HFFc6 (cell line): Measurements from ENCODE around the gene SLX4. TPM values are rescaled to one million over a fixed set of nuclear protein-coding genes. Genes with fewer than 3 reads are reported as not detected.

Experiments used
- DNase-seq: peaks from one replicate; pipeline ENCODE4 v3.0.0-alpha.2; 2018
- H3K27ac Mint-ChIP-seq: 2 replicates; pipeline ENCODE4 v1.8.0; 2020; ENCODE audit warnings: mild to moderate bottlenecking, mixed read lengths
- H3K27me3 Mint-ChIP-seq: 2 replicates; pipeline ENCODE4 v1.8.0; 2021; ENCODE audit warnings: mild to moderate bottlenecking, moderate library complexity, mixed read lengths; ENCODE audit not compliant: insufficient read depth
- H3K36me3 Mint-ChIP-seq: 2 replicates; pipeline ENCODE4 v1.8.0; 2021; ENCODE audit warnings: low read depth, mixed read lengths
- H3K4me1 Mint-ChIP-seq: 2 replicates; pipeline ENCODE4 v1.8.0; 2020; ENCODE audit warnings: low read depth, mixed read lengths
- H3K4me3 Mint-ChIP-seq: 2 replicates; pipeline ENCODE4 v1.8.0; 2020; ENCODE audit warnings: mild to moderate bottlenecking, moderate library complexity, mixed read lengths
- H3K9me3 Mint-ChIP-seq: 2 replicates; pipeline ENCODE4 v1.8.0; 2020; ENCODE audit warnings: mild to moderate bottlenecking, mixed read lengths
- CTCF ChIP-seq: fragments of 200-600 bp; sonication (generic); IDR thresholded peaks from 2 replicates; pipeline ENCODE4 v1.5.0; 2021; ENCODE audit warnings: antibody characterized with exemption, mild to moderate bottlenecking
- total RNA-seq, 6 experiments: library from RNA; stranded (reverse); fragmentation: NEBNext Ultra II Directional; extraction: Animal tissue kit (Norgen Biotek cat#: 25700); gene quantifications; 2 replicates in 1 of 6; 3 replicates in 5 of 6; pipeline ENCODE4 v1.2.3, GENCODE V29; 2021

Gene SLX4
- total RNA-seq, 6 experiments from 2014 or later, result 6.8 to 8.2 (median 7.2) TPM

DNA sequence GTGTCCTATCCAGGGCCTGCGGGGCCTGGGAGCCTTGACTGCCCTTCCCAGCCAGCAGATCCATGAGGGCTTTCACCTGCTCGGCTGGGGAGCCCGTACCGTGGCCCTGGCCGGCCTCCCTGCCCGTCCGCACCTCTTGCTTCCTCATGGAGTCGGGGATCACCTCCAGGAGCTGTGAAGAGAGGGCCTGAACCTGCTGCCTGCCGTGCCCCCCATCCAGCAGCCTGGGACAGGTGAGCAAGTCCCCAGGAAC, 46.6 kb downstream of the SLX4 start:
- no peak for DNase-seq
- H3K27ac Mint-ChIP-seq, result no peak overlapping the region
- peaks cover 4% of the 10 kb centered on the region; the same call in 1 of the 2 replicates for H3K9me3 Mint-ChIP-seq
- H3K27me3 Mint-ChIP-seq, result peaks cover 3% of the 10 kb centered on the region
- no peak for TF ChIP-seq CTCF
- H3K4me3 Mint-ChIP-seq, result no peak overlapping the region
- no peaks in the 10 kb centered on the region for H3K4me1 Mint-ChIP-seq
- H3K36me3 Mint-ChIP-seq, result no peaks in the 10 kb centered on the region

DNA sequence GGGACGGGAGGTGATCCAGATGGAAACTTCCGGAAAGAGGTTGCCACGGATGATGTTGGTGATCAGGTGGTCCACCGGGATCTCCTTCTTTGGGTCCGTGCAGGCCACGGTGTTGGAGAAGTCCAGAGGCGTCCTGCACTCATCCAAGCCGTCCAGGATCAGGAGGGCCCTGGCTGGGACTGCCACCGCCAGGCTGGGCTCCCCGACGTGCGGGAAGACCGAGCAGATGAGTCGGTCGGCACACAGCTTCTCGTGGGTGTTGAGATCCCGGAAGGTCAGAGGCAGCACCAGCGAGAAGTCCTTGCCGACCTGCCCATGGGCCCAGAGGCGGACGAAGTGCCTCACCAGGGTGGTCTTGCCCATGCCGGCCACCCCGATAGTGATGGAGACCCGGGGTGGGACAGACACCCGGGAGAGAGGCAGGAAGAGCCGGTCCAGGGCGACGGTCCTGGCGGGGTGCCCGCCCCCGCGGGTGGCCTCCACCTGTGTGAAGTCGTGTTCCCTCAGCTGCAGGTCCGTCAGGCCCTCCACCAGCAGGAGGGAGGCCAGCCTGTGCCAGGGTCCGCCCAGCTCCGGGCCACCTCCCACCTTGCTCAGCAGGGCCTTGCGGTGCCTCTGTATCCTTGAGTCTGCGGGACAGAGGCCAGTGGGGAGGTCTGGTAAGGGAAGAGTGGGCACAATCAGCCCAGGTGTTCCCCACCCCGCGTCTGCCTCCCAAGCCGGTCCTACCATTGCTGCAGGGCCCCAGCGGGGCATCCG, 47.1 kb downstream of the SLX4 start:
- DNase-seq, result no peak

DNA sequence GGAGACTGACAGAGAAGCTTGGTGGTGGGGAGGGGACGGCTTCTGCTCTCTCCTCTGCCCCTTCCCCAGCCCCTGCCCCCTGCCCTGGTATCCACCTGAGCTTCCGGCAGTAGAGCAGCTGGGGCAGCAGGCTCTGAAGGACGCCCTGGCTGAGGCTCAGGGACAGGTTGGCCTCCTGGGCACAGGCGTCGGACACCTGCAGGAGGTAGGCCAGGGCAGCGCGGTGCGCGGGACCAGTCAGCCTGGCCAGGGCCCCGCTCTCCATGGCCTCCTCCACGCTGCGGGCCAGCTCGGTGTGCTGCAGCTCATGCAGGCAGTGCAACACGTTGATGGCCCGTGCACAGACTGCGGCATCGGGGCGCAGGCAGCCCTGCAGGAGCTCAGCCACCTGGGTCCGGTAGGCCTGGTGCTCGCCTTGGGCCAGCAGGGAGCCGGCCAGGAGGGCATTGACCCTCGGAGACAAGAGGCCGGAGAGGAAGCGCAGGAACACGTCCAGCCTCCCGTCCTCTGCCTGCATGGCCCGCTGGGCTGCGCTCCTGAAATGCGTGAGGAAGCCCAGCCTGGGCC, 48.4 kb downstream of the SLX4 start:
- Mint-ChIP-seq H3K27me3 (peaks cover 3% of the 10 kb centered on the region), H3K36me3 (no peaks in the 10 kb centered on the region), H3K4me1 (no peaks in the 10 kb centered on the region), H3K9me3 (no peaks in the 10 kb centered on the region), H3K27ac (no peak overlapping the region), H3K4me3 (no peak overlapping the region)
- TF ChIP-seq CTCF, result no peak
- DNase-seq, result no peak

More for the DNA sequence above, 47.1 kb downstream of the SLX4 start:
- Mint-ChIP-seq H3K9me3 (no peaks in the 10 kb centered on the region), H3K27ac (no peak overlapping the region), H3K27me3 (peaks cover 3% of the 10 kb centered on the region), H3K4me1 (no peaks in the 10 kb centered on the region), H3K36me3 (no peaks in the 10 kb centered on the region), H3K4me3 (no peak overlapping the region)
- TF ChIP-seq CTCF, result no peak

DNA sequence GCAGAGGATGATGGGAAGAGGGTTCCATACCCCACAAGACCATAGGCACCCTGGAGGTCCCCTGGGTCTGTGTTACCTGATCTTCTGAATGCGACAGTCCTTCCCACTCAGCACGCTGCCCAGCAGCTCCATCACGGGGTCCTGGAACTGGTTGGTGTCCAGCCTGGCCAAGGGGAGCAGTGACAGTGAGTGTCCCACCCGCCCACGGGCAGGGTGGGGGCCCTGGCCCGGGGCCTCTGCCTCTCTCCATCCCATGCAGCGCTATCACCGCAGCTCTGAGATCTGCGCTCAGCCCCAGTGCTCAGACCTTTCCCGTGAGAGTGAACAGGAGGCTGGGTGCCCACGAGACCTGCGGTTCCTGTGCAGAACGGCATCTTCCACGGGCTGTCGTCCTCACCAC, 49.8 kb downstream of the SLX4 start:
- TF ChIP-seq CTCF, result no peak
- Mint-ChIP-seq H3K4me1 (no peaks in the 10 kb centered on the region), H3K36me3 (no peaks in the 10 kb centered on the region), H3K27me3 (peaks cover 5% of the 10 kb centered on the region), H3K4me3 (no peak overlapping the region), H3K27ac (no peak overlapping the region), H3K9me3 (no peaks in the 10 kb centered on the region)
- DNase-seq, result no peak

GRCh38 chr16:3554351-3554928, 57.0 kb downstream of the SLX4 start:
- DNase-seq, result no peak
- Mint-ChIP-seq H3K4me3 (no peak overlapping the region), H3K27me3 (peaks cover 23% of the 10 kb centered on the region), H3K36me3 (no peaks in the 10 kb centered on the region), H3K9me3 (no peaks in the 10 kb centered on the region; the same call in 1 of the 2 replicates), H3K27ac (no peak overlapping the region), H3K4me1 (no peaks in the 10 kb centered on the region)
- no peak for TF ChIP-seq CTCF
